Kidney epithelial cell (primary cell): ENCODE results near the gene C1QTNF4. TPM values are rescaled to one million over a fixed set of nuclear protein-coding genes. Genes with fewer than 3 reads are reported as not detected.

Experiments
- DNase-seq: peaks from one replicate; pipeline ENCODE4 v3.0.0-alpha.2; 2010; ENCODE audit warnings: low read depth
- H3K27me3 ChIP-seq: 2 replicates; pipeline ENCODE4 v1.6.0; 2011; ENCODE audit warnings: low read length; ENCODE audit not compliant: control insufficient read depth, insufficient read depth
- H3K36me3 ChIP-seq: 2 replicates; pipeline ENCODE4 v1.5.1; 2011; ENCODE audit warnings: low read length; ENCODE audit not compliant: control insufficient read depth, insufficient read depth
- H3K4me3 ChIP-seq: 2 replicates; pipeline ENCODE4 v1.5.1; 2011; ENCODE audit warnings: low read depth, mild to moderate bottlenecking, control low read depth, low read length
- total RNA-seq: library from RNA; depleted of rRNA; stranded (reverse); fragments of >200 nt; gene quantifications from 2 replicates; pipeline ENCODE4 v1.2.3, GENCODE V29; 2015
- TF ChIP-seq, protein P1 (sequence below): IDR thresholded peaks from 2 replicates; pipeline ENCODE4 v1.5.1; 2011; ENCODE audit warnings: mild to moderate bottlenecking, moderate library complexity, low read length, control low read depth, inconsistent platforms; ENCODE audit not compliant: insufficient read depth, poor library complexity, severe bottlenecking

The C1QTNF4 gene
- total RNA-seq, 1 donor from 2014 or later: 7.1 TPM

- no peak overlapping the region for H3K4me3 ChIP-seq
- H3K27me3 ChIP-seq: no peaks in the 10 kb centered on the region
- DNase-seq: no peak
- TF ChIP-seq, protein P1, sequence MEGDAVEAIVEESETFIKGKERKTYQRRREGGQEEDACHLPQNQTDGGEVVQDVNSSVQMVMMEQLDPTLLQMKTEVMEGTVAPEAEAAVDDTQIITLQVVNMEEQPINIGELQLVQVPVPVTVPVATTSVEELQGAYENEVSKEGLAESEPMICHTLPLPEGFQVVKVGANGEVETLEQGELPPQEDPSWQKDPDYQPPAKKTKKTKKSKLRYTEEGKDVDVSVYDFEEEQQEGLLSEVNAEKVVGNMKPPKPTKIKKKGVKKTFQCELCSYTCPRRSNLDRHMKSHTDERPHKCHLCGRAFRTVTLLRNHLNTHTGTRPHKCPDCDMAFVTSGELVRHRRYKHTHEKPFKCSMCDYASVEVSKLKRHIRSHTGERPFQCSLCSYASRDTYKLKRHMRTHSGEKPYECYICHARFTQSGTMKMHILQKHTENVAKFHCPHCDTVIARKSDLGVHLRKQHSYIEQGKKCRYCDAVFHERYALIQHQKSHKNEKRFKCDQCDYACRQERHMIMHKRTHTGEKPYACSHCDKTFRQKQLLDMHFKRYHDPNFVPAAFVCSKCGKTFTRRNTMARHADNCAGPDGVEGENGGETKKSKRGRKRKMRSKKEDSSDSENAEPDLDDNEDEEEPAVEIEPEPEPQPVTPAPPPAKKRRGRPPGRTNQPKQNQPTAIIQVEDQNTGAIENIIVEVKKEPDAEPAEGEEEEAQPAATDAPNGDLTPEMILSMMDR: no peak
- H3K36me3 ChIP-seq: no peaks in the 10 kb centered on the region
Observed at GRCh38 chr11:47611348-47611794, 17.2 kb upstream of the C1QTNF4 start.

DNA sequence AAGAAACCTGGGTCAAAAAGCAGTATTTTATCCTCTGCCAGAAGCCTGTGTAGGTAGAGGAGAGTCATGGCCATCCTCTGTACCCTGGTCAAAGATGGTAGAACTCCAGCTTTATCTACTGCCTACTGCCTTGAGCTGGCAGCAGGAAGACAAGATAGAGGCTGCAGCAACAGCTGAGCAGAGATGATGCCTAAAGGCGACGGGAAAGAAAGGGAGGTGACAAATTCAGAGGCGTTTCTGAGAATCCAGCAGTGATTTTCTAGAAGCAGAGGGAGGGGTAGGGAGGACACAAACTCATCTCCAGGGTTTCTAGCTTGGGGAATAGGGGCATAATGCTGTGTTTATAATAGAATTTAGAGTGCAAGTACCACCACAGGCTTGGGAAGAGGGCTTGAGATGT lies 15.5 kb upstream of the C1QTNF4 start:
- TF ChIP-seq, protein P1: no peak
- no peak for DNase-seq
- H3K27me3 ChIP-seq: no peaks in the 10 kb centered on the region
- H3K36me3 ChIP-seq: no peaks in the 10 kb centered on the region
- H3K4me3 ChIP-seq: no peak overlapping the region

DNA sequence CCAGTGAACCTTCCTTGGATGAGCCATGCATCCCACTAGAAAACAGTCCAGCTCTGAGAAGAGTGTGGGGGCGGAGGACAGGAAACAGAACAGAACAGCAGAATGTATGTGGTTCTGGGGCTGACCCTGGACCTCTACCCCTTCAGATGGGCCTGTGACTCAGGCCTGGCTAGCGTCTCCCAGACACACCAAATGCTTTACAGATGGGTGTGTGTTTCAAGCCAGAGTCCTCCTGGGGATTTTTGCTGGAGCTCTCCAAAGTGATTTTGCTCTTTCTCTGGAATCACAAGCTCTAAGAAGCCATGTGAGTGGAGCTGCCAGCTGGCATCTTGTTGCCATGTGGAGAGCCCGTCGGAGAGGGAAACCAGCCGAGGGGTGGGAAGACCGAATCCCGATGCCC lies 13.2 kb upstream of the C1QTNF4 start:
- TF ChIP-seq, protein P1: no peak
- no peak overlapping the region for H3K4me3 ChIP-seq
- H3K36me3 ChIP-seq: no peaks in the 10 kb centered on the region
- peak; percentile 47 for DNase-seq
- H3K27me3 ChIP-seq: no peaks in the 10 kb centered on the region

- H3K36me3 ChIP-seq: no peaks in the 10 kb centered on the region
- DNase-seq: no peak
- no peak overlapping the region for H3K4me3 ChIP-seq
- H3K27me3 ChIP-seq: no peaks in the 10 kb centered on the region
- TF ChIP-seq, protein P1: no peak
Observed at GRCh38 chr11:47606731-47607130, 12.5 kb upstream of the C1QTNF4 start.

GRCh38 chr11:47605921-47606320 lies 11.7 kb upstream of the C1QTNF4 start:
- DNase-seq: no peak
- Histone ChIP-seq H3K27me3 (no peaks in the 10 kb centered on the region), H3K36me3 (no peaks in the 10 kb centered on the region), H3K4me3 (no peak overlapping the region)
- TF ChIP-seq, protein P1: no peak

- Histone ChIP-seq H3K36me3 (no peaks in the 10 kb centered on the region), H3K4me3 (no peak overlapping the region), H3K27me3 (no peaks in the 10 kb centered on the region)
- TF ChIP-seq, protein P1: no peak
- DNase-seq: no peak
Observed at GRCh38 chr11:47603295-47603694, 9.1 kb upstream of the C1QTNF4 start.
